NCI-H2196 (cell line): ENCODE measurements around the gene HAPLN3.

ENCODE experiments used
- DNase-seq: peaks from one replicate; lab custom pipeline; 2025; ENCODE audit not compliant: unreplicated experiment; lab: John Stamatoyannopoulos, UW

Gene HAPLN3

GRCh38 chr15:88897142-88897455 lies 1.8 kb upstream of the HAPLN3 start:
- no peak for DNase-seq

DNA sequence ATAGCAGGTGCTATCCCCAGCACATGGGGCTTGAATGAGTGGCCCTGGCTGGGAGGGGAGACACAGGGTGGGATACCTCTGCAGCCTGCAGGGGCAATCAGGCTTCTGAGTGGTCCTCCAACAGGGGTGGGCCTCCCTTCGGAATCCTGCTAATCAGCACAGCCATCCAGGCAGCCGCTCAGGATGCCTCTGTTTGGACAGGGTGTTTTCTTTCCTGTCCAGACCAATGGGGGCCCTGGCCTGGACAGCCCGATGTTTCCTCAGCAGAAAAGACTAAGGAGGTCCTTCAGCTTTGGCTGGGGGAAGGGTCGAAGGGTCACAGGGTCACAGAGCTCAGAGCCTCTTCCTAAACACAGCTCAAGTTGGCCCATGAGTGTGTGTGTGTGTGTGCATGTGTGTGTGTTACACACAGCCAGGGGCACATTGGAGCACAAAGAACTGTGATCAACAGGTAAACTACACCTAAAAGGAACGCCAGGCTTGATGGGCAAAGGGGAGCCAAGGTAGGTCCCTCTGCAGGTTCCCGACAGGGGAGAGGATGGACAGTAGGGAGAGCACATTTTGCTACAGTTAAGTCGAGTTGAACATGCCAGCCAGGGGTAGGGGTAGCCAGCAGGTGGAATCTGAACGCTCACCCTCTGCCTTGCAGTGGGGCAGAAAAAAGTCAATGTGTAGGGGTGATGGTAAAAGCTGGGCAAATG lies 1.1 kb upstream of the HAPLN3 start:
- no peak for DNase-seq

- no peak for DNase-seq
These were observed 961 bp downstream of the HAPLN3 start for GRCh38 chr15:88894348-88894818.

DNA sequence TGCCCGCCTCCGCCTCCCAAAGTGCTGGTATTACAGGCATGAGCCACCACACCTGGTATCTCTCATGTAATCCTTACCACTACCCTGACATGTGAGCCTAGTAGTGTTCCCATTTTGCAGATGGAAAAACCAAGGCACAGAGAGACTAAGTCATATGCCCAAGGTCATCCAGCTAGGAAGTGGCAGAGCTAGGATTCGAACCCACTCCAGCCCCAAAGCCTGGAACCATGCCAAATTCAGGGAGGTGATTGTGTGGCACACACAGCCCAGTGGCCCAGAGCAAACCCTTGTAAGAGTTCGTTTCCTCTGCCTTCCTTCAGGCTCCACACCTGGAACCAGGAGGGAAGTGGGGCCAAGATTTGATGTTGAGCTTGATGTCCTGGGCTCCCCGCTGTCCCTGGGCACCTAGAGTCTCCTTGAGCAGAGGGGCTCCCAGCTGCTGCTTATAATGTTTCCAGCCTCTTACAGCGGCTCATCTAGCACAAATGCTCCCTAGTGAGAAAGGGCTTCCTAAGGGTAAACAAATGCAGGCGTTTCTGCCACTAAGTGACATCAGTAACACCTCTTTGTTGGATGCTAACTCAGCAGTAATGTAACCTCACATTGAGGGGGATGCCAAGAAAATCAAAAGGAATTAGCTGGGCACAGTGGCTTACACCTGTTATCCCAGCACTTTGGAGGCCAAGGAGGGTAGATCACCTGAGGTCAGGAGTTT lies 3.6 kb downstream of the HAPLN3 start:
- no peak for DNase-seq

GRCh38 chr15:88890495-88890894 lies 4.8 kb downstream of the HAPLN3 start:
- DNase-seq: no peak

GRCh38 chr15:88888719-88889118 lies 6.6 kb downstream of the HAPLN3 start:
- no peak for DNase-seq

DNA sequence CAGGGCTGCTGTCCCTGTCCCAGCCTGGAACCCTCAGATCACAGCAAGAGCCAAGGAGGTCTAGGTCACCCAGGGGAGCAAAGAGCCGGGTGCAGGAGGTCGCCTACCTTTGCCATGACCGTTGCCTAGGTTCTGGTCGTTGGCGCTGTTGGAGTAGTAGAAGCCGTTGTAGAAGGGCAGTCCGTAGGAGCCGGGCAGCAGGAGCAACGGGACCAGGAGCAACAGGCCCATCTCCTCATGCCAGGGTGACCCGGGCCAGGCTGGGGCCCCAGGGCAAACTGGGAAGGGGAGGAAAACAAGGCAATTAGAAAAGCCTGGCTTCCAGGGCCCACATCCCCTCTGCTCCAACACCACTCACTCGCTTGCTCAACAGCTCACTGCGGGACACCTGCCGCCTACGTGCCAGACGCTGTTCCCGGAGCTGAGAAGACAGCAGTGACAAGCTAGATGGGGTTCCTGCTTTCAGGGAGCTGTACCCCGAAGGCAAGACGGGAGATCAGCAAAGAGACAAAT lies 8.2 kb downstream of the HAPLN3 start:
- no peak for DNase-seq

DNA sequence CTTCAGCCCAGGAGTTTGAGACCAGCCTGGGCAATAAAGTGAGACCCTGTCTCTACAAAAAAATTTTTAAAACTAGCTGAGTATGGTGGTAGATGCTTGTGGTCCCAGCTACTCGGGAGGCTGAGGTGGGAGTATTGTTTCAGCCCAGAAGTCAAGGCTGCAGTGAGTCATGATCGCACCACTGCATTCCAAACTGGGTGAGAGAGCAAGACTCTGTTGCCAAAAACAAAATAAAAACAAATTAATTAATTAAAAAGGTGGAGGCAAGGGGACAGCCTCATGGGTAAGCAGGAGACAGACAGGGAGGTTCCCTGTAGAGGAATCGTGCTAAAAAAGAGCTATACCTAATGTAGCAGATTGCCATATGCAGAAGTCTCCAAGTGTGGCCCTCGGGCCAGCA lies 12.6 kb downstream of the HAPLN3 start:
- no peak for DNase-seq

GRCh38 chr15:88881775-88882174 lies 13.6 kb downstream of the HAPLN3 start:
- DNase-seq: no peak

DNA sequence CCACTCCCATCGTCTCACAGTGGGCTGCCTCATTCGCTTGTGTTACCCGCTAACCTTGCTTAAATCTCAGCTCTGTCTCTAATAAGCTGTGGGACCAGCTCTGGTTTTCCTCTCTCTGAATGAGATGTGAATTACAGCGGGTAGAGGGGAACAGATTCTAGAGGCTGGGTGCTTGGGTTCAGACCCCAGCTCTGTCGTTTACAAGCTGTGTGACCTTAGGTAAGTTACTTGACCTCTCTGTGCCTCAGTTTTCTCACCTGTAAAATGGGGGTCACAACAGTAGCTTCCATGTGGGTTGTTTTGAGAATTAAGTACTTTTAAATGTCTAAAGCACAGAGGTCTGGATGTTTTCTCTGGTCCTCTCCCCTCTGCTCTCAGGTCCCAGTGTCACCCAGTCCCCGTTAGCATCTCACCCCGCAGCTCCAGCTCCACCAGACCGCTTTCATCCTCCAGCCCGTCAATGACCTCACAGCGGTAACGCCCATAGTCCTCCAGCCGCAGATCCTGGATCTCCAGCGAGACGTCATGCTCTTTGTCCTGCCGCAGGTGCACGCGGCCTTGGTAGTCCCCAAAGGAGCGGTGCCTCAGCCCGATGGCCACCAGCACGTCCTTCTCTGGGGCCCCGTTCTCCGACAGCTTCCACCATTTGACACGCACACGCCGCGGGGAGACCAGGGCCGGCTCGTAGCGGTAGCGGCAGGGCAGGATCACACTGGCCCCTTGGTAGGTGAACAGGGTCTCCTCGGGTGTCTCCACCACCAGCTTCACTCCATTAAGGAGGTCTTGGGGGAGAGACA lies 14.2 kb downstream of the HAPLN3 start:
- no peak for DNase-seq

DNA sequence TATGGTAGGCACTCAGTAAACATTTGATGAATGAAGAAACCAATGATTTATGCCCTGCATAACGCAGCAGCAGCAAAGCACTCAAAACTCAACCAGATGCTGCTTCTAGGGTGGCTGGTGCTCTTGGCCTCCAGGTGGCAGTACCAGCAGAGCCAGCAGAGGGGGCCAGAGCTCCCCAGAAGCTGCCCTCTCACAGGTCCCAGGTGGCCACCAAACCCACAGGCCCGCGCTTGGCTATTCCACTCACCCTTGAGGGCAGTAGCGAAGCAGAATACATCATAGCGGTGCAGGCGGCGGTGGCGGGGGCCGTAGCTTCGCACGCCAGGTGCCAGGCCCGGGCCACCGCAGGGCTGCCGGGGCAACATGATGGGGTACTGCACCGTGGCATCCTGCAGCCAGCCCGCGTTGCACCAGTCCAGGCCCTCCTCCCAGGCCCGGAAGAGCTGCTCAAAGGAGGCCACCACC lies 16.6 kb downstream of the HAPLN3 start:
- peak; percentile 19 for DNase-seq

DNA sequence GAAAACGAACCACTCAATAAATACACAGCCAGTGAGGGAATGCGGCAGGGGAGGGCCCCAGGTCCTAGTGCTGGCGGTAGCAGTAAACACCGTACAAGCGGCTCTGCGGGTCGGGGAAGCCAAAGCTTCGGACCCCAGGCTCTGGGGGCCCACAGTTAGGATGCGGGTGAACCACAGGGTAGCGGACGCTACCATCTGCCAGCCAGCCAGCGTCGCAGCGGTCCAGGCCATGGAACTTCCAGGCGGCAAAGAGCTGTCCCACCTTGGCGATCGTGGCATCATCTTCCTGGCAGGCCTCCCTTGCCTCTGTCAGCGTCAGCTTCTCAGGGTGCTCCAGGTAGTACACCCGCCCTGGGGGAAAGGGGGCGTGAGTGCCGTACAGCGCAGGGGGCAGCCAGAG lies 17.4 kb downstream of the HAPLN3 start:
- no peak for DNase-seq

- DNase-seq: no peak
These were observed 17.9 kb downstream of the HAPLN3 start for GRCh38 chr15:88877415-88877814.

DNA sequence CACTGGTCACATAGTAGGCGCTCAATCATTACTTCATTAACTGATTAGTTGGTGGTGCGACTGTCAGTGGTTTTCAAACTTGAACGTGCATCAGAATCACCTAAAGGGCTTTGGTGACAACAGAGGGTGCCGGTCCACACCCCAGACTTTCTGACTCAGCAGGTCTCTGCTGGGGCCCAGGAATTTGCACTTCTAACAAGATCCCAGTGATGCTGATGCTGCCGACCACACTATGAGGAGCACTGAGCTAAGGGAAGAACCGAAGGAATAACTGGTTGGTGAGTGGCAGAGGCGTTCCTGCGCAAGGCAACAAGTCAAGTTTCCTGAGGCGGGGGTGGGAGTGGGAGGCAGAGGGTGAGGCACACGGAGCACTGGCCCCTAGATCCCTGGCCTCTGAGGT lies 18.8 kb downstream of the HAPLN3 start:
- no peak for DNase-seq

DNA sequence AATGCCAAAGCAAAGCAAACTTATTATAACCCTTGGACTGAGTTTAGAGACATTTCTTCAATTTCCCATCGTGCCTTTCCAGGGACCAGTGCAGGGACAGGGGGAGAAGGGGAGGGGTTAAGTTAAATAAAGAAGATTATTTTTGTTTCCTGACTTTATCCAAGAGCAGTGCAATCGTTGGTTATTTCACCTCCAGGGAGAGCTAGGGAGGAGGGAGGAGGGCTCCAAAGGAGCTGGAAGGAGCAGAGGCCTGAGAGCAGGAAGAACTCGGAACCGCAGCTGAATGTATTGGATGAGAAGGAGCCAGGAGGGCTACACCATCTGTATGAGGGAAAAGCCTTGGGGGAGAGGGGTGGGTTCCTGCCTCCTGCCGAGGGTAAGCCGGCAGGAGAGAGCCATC lies 20.7 kb downstream of the HAPLN3 start:
- DNase-seq: no peak

DNA sequence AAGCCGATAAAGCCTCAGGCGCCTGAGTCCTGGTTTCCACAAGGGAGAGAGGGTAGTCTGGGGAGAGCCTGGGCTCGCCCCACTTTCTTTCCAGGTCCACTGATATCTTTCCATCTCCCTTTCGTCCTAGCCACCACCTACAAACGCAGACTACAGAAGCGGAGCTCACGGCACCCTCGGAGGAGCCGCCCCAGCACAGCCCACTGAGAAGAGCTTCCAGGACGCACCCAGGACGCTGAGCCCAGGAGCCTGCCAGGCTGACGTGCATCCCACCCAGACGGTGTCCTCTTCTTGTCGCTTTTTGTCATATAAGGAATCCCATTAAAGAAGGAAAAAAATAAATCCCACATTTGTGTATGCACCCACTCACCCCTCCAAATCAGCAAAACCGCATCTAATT lies 21.1 kb downstream of the HAPLN3 start:
- DNase-seq: no peak

DNA sequence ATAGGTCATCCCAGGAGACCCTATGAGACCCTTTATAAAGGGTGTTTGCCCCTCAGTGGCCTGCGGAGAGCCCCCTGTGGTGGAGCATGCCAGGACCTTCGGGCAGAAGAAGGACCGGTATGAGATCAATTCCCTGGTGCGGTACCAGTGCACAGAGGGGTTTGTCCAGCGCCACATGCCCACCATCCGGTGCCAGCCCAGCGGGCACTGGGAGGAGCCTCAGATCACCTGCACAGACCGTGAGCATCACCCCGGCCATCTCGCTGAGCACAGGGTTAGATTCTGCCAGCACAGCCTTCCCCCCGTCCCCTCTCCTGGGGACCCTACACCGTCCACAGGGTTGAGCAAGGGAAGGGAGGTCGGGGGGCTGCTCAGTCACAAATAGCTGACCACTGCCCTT lies 21.6 kb downstream of the HAPLN3 start:
- no peak for DNase-seq

DNA sequence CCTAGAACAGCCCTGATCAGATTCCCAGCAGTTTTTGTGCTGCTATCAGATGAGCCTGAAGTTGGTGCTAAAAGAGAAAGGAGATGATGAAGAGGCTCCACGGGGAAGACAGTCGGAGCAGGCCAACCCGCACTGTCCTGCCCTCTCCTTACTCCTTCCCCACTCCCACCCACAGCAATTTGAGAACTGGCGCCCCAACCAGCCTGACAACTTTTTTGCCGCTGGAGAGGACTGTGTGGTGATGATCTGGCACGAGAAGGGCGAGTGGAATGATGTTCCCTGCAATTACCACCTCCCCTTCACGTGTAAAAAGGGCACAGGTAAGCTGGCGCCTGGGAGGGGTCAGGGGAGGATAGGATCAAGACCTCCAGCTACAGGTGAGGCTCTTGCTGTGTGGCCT lies 22.6 kb downstream of the HAPLN3 start:
- DNase-seq: no peak

GRCh38 chr15:88872106-88872505 lies 23.2 kb downstream of the HAPLN3 start:
- no peak for DNase-seq

DNA sequence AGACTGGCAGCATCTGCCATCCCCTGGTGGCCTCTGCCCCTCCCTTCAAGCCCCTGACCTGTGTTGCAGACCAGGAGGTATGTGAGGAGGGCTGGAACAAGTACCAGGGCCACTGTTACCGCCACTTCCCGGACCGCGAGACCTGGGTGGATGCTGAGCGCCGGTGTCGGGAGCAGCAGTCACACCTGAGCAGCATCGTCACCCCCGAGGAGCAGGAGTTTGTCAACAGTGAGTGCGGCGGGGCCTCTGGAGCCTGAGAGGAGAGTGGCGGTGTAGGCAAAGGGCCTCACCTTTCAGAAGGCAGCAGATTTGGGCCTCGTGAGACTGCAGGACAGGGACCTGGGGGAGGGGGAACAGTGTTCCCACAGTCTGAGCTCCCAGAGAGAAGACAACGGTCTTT lies 24.0 kb downstream of the HAPLN3 start:
- no peak for DNase-seq

GRCh38 chr15:88866295-88866881 lies 29.0 kb downstream of the HAPLN3 start:
- no peak for DNase-seq
